Fibroblast of skin of scalp (primary cell): ENCODE data around the gene CAV1.
A peak's percentile ranks its signal among the peaks of the same experiment; 100 is the strongest.

Experiments
- DNase-seq: peaks from one replicate; pipeline ENCODE4 v3.0.0-alpha.2; 2013

The CAV1 gene

DNA sequence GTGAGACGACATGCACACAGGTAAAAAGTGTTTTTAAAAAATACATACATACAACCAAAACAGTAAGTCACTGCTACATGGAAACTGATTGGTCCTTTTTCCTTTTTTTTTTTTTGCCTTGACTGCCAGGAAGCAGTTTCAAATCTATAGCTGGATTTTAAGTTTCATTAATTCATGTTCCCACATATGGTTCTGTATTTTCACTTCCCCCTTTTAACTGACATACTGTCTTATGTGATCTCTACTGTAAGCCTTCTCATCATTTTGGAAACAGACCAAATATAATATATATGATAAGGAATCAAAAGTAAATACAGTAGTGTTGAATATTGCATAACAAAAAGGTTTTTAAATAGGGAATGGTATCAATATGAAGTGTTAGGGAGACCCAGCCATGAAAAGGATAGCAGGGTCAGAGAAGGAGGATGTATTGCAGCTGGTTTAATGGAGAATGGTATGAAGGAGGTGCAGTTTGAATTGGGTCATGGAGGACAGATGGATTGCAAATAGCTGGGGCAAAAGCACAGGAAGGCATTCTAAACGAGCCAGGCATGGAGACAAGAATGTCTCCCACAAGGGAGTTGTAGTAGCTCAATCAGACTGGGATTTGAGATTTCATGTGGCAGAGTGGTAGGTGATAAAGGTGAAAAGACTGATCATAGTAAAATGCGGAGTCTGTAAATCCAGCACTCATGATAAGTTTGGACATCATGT lies 5.4 kb downstream of the CAV1 start:
- no peak for DNase-seq

GRCh38 chr7:116532102-116532688 lies 7.4 kb downstream of the CAV1 start:
- DNase-seq = no peak

GRCh38 chr7:116534790-116535189 lies 10.0 kb downstream of the CAV1 start:
- DNase-seq = no peak

DNA sequence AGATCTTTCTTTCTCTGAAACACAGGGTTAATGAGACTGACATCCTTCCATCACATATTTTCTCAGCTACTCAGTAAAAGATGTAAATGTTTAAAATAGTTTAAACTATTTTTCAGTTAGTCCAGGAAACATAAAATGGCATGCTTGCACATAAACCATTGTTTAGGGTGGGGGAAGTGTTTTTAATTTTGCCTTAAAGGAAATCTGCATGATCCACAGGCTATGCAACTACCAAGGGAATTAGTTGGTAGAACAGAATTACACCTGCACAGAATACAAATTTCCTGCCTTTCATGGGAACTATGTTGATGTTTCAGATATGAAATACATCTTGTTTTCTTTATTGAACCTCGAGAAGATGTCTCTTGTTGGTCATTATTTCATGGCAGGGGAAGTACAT lies 10.6 kb downstream of the CAV1 start:
- DNase-seq = no peak

- no peak for DNase-seq
These were observed 13.3 kb downstream of the CAV1 start for GRCh38 chr7:116538138-116538537.

- DNase-seq = no peak
These were observed 15.0 kb downstream of the CAV1 start for GRCh38 chr7:116539879-116540278.

DNA sequence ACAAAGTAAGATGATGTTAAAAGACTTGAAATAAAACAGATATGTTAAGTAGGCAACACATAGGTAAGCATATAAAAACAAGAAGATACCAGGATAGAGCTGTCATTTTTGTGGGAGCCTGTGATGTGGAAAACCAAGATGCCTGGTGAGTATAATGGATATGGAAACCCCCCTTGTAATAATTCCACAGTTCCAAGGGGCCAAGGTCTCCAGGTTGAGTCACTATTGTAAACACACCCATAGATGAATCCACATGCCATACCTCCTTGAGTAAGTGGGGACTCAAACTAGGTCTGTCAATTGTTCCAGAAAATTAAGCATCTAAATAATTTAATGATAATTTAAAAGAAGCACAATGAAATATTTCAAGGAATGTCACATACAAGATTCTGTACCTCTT lies 15.9 kb downstream of the CAV1 start:
- no peak for DNase-seq

DNA sequence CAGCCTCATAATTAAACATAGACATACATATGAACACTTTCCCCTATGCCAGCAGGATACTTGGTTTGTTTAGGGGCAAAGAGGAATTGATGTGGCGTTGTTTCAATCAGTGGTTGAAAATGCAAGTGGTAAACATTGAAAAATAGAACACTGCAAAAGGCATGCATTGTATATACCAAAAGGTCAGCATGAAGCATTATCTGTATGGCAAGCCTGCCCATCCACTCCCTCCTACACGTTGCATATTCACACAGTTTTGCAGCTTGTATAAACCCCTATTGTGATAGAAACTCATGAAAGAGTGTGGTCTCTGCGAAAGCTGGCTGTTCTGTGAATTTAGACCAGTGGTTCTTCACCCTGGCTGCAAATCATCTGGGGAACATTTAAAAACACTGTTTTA lies 17.1 kb downstream of the CAV1 start:
- DNase-seq = no peak

DNA sequence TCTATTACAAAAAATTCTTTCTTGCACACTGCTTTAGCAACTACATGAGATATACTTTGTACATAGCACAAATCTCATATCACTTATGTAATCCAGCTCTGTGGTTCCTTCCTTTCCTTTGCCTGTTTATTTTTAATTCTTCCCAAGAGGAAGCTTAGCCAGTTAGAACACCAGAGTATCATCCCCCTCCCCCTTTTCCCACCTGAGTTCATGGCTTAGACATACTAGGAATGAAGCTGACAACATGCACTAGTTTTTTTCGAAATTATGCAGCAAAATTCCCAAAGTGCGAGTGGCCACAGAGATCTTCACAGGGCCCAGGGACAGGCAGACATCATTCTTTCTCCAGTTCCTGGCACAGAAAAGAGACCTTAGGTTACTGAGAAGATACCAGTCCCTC lies 17.8 kb downstream of the CAV1 start:
- DNase-seq = peak; percentile 88

- DNase-seq = no peak
These were observed 18.8 kb downstream of the CAV1 start for GRCh38 chr7:116543664-116544063.

DNA sequence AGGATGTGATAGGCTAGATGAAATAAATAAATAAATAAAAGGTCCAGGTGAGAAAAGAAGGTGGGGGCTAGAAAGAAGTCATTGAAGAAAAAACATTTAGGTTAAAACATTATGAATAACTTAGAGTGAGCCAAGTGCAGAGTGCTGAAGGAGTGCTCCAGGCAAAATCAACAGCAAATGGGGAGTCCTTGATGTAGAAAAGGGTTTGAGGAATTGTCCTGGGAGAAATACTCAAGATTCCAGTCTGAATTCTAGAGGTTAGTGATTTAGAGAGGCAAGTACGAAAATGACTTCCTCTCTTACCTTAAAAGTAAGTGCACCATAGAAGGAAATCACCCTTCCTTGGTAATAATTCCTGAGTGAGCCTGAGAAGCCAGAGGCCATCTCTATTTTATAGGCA lies 19.7 kb downstream of the CAV1 start:
- no peak for DNase-seq

DNA sequence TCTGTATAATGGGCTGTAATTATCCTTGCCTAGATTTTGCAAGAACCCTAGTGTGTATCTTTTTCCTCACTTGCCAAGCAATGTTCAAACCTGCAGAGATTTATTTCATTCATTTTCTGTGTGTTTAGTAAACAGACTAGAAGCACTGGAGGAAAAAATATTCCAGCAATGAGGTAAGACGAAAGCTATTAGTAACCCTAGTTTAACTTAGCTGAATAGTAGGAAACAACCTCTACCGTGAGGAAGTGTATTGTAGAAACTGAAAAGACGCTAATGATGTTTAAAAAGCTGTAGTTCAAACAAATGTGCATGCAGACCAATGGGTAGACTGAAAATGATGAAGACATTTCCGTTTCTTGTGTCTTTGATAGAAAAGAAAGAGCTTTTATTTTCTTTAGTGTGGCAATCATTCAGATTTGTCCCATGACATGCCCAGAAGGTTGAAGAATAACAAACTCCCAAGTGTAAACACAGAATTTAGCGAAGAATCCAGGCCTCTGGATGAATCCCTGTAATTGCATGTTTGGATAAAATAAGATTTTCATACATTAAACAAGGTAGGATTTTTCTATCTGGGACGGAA lies 20.7 kb downstream of the CAV1 start:
- DNase-seq = no peak

DNA sequence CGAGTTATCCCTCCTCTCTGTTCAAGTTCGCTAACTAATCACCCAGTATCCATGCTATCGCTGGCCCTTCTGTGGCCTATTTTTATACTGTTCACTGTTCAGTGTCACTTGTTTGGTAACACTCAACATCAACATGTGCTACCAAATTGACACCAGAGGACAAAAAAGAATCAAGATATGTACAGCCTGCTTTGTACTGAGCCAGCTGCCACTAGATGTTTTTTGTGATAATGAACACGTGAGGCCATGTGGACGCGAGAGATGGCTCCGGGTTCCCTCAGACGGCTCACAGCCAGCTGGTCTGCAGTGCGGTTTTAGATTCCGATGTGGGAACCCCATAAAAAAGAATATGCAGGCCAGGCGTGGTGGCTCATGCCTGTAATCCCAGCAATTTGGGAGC lies 21.2 kb downstream of the CAV1 start:
- no peak for DNase-seq

- peak; percentile 83 for DNase-seq
These were observed 22.1 kb downstream of the CAV1 start for GRCh38 chr7:116546916-116547315.

- peak; percentile 93 for DNase-seq
These were observed 22.5 kb downstream of the CAV1 start for GRCh38 chr7:116547347-116547746.

DNA sequence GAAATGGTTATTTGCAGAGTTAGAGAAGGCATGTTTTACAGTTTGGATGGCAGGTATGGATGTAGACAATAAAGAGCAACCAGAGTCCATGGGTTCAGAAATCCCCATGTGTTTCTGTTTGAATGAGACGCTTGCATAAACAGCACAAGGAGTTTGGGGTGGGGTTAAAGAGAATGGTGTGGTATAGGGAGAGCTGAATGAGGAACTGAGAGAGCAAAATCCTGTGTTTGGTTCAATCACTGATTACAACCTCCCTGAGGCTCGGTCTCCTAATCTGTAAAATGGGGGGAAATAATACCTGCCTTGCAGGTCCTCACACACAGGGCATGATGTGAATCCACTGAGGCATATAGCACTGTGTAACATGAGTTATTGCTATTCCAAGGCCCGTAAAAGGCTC lies 23.7 kb downstream of the CAV1 start:
- DNase-seq = no peak

DNA sequence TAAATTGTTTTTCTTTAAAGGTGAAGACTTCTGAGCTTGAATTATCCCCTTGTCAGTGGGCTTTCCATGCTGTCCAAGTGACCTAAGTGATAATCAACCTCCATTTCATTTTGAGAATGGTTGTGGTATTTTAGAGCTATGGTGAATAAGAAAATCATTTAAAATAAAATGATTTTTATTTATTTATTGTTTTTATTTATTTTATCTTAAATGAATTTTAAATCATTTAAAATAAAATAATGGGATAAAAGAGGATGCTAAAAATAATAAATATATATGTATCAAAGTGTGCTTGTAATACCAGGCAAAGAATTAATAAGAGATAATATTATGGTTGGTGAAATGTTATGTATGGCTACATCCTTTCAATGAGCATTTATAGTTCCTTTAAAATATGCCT lies 24.5 kb downstream of the CAV1 start:
- no peak for DNase-seq

DNA sequence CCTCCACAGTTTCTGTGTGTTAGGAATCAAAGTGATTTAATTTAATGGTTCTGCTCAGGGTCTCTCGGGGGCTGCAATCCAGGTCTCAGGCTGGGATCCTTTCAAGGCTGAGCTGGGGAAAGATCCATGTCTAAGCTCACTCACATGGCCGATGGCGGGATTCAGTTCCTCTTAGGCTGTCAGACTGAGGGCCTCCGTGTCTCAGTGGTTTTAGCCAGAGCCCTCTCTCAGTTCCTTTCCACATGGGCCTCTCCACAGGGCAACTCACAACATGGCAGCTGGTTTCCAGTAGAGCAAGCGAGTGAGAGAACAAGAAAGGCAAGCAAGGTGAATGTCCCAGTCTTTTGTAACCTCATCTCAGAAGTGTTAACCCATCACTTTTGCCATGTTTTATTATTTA lies 26.9 kb downstream of the CAV1 start:
- DNase-seq = no peak

GRCh38 chr7:116552602-116553001 lies 27.8 kb downstream of the CAV1 start:
- no peak for DNase-seq

DNA sequence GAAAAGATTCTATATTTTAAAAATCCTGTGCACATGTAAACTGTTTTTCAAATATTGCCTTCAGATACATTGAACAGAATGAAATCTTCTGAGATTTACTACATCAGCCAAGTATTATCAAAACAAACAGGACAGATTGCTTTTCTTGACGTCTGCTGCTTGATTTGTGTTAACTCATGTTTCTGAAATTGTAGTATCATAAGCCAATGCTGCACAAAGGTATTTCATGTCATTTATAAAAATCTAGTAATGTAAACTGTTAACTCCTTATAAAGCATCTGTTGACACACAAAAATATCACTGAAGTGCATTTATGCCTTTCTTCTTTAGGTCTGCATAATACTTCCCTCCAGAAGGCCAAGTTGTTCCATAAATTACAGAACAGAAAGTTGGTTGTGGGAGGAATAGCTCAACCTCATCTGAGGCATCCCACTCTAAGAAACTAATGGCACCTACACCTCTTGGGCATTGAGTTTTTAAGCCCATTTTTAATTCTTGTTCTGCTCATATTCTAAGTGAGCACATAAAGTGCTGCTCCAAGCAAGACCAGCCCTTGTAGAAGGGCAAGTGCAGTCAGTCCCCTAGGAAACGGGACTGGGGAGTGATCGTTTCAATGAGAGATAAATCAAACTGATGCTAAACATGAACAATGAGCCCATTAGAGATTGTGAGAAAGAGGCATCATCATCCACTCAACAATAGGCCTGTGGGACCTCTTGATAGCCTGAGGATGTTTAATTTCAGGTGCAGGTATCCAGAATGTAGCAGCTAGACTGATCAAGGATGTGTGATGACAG lies 28.5 kb downstream of the CAV1 start:
- no peak for DNase-seq

GRCh38 chr7:116554436-116554835 lies 29.6 kb downstream of the CAV1 start:
- DNase-seq = peak; percentile 56

DNA sequence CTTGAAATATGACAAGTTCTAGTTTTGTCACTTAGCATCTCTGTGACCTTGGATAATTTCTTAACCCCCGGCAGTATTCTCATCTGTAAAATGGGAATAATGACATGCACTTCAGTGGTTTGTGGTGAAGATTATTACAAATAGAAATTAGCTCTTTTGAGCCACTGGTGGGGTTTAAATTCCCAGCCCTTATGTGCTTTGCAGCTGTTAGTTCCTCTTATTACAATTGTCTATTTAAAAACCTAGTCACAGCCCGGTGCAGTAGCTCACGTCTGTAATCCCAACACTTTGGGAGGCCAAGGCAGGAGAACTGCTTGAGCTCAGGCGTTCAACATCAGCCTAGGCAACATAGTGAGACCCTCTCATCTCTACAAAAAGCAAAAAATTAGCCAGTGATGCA lies 30.1 kb downstream of the CAV1 start:
- no peak for DNase-seq

DNA sequence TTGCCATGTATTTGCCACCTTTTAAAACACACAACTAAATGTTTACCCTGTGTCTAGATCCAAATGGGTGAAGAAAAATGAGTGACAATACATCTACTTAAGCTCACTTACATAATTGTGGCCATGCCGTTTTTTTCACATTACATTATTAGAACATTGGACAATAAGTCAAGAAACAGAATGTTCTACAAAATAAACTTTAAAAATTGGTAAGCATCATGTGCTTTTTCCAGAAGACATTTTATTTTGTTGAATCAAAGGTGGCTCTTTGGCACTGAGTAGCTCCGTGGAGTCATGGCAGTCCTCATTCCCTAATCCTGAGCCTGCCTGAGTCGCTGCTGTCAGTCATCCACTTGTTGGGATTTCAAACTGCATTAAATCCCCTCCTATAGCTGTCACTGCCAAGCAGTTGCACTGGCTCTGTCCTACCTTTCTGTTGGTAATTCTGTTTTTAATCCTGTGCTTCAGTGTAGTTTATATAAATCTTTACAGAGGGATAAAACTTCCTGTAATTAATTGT lies 32.3 kb downstream of the CAV1 start:
- no peak for DNase-seq
